WI38 (cell line): ENCODE measurements around the gene OR5D18.

Experiments used
- H3K4me3 ChIP-seq: 2 replicates; pipeline ENCODE4 v1.5.1; 2011; ENCODE audit warnings: low read depth, mild to moderate bottlenecking, control low read depth, low read length
- CTCF ChIP-seq: IDR thresholded peaks from 2 replicates; pipeline ENCODE4 v1.5.1; 2012; ENCODE audit warnings: low read depth, mild to moderate bottlenecking, control low read depth, low read length

OR5D18 gene

GRCh38 chr11:55819330-55819729, at the start of gene OR5D18:
Gene OR5D18 (plus strand): TSS chr11:55819630. CDS start chr11:55819630, 0 bp downstream.
- no peak for TF ChIP-seq CTCF
- H3K4me3 ChIP-seq = no peak within 1 kb of the TSS

GRCh38 chr11:55773138-55773537, 46.3 kb upstream of the OR5D18 start, which contains the start of gene OR5D13:
Gene OR5D13 (plus strand): TSS chr11:55773438. CDS start chr11:55773438, 0 bp downstream.
- no peak within 1 kb of the TSS for H3K4me3 ChIP-seq
- TF ChIP-seq CTCF = no peak

GRCh38 chr11:55791606-55792005, 27.8 kb upstream of the OR5D18 start:
- H3K4me3 ChIP-seq = no peak overlapping the region
- TF ChIP-seq CTCF = no peak

- no peak overlapping the region for H3K4me3 ChIP-seq
- TF ChIP-seq CTCF = no peak
Measured at GRCh38 chr11:55793321-55793720, 26.1 kb upstream of the OR5D18 start.

- no peak for TF ChIP-seq CTCF
- H3K4me3 ChIP-seq = no peak within 1 kb of the TSS
Measured at GRCh38 chr11:55795256-55795655, 24.2 kb upstream of the OR5D18 start, which contains the start of gene OR5D14. Gene OR5D14 (plus strand): TSS chr11:55795556. CDS start chr11:55795556, 0 bp downstream.

GRCh38 chr11:55806248-55806647, 13.2 kb upstream of the OR5D18 start:
- H3K4me3 ChIP-seq = no peak overlapping the region

GRCh38 chr11:55811067-55811466, 8.4 kb upstream of the OR5D18 start, which contains the start of gene OR5L1:
Gene OR5L1 (plus strand): TSS chr11:55811367. CDS start chr11:55811467, 100 bp downstream.
- TF ChIP-seq CTCF = no peak
- no peak within 1 kb of the TSS for H3K4me3 ChIP-seq

More at GRCh38 chr11:55806248-55806647, 13.2 kb upstream of the OR5D18 start:
- TF ChIP-seq CTCF = no peak
